GM21526 (cell line): ENCODE measurements around the gene EML6.

Experiments
- ATAC-seq: cut with Tn5 transposase; IDR thresholded peaks from one replicate; pipeline ENCODE4 v1.9.1; 2021; ENCODE audit warnings: moderate library complexity; ENCODE audit not compliant: unreplicated experiment, low FRiP score

Gene EML6

DNA sequence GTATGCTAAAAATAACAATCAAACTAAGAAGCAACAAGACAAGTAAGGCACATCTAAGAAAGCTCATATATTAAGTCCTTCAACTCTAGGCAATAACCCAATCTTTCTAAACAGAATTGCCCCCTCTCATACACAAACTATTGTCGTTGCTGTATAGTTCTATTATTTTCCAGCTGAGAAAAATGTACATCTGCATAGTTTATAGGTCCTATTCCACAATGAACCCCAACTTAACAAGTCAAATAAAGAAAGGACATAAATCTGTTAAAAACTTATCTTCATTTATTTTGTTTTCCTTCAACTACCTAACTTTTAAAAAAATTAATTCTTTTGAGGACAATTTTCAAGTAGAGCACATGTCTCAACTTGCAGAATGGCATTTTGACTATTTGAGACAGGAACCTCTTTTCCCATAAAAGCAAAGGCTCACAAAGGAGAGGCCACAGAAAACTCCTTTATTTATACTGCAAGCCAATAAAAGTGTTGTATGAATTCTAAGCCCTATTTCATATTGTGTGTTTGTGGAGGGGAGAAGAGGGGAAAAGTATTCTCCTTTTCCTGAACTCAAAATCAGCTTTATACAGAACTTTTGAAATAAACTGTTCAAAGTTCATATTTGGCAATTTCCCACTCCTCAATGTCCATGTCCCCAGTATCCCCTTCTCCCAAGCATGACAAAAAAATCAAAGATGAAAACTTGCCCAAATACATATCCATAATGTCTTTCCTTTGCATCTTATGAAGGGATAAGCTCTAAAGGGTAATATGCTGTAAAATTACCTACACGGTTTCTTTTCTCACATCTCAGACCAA, 289.4 kb downstream of the EML6 start:
- ATAC-seq, result no peak

DNA sequence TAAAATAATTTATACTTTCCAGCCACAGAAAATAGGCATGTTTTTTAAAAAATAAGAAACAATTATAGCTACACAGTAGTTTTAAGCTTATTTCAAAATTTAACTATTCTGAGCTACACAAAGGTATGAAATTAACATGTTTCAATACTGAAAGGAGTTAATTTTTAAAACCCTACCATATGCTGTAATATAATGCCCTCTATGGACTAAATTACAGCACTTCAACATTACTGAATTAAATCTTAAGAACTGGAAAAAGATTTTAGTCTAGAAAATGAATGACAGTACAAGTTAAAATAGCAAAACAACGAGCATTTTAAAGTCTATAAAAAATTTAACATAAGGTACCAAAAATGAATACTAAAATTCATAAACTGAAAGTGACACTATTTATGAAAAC, 290.5 kb downstream of the EML6 start:
- no peak for ATAC-seq

DNA sequence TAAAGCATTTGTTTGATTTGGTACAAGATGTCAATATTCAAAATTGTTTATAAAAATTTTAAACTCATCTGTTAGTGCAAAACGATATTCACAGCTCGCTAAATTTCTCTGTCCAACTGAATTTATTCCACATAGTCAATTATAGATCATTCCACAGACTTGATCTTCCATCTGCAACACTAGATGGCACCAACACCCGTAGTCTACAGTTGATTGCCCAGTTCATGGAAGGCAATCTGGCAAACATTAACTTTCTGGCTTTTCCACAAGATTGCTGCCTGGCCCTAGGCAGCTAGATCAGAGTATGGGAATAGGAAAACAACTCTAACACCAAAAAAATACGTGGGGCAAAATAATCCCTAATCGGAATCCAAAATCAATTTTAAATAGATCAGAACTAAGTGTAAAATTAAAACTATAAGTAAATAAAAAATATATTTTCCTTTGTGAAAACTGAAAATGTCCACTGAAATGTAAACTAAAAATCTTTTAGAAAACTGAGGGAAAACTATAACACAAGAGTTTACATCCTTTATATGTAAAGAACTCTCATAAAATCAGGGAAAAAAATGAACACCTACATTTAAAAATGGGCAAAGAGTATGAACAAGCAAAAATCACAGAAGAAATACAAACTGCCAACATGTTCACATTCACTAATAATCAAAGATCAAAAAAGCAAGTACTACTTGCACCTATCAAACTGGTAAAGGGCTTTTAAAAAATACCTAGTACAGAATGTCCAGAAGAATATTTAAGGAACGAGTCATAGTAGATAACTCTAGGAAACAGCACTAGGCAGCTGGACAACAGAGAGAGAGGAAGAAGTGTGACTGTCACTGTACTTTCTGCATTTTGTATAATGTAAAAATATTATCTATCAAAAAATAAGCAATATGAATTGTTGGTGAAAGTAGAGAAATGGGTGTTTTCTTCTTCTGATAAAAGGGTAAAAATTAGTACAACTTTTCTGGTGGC, 291.8 kb downstream of the EML6 start:
- ATAC-seq, result no peak

DNA sequence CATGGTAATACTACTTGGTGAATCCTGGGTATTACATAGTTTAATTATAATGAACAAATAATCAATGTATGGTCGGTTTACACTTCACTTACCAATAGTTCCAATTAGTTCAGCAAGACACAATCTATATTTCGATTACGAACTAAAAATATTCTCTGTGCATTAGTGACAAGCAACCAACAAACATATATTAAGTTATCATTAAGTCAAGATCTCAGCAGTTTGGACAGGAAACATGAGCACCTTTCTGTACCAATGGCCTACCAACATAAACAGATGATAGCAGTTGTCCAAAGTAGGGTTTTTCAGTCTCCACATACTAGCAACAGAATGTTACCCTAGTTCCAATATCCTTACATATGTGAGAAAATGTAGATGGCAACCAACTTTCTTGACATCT, 294.0 kb downstream of the EML6 start:
- no peak for ATAC-seq

DNA sequence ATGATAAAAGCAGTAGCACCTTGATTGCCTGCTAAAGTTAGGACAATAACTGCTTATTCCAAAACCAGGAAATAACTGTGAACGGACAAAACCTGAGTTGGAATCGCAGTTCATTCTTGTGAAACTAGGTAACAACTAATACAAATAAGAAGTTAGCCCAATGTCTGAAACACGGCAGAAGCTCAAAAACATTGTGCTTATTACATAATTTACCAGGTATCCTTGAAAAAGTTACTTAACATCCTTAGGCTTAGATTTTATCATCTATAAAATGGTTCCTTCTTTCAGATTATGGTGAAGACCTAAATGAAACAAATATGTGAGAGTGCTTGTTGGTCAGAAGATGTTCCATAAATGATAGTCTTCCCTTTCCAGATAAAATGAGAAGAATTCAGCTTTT, 294.4 kb downstream of the EML6 start:
- no peak for ATAC-seq

DNA sequence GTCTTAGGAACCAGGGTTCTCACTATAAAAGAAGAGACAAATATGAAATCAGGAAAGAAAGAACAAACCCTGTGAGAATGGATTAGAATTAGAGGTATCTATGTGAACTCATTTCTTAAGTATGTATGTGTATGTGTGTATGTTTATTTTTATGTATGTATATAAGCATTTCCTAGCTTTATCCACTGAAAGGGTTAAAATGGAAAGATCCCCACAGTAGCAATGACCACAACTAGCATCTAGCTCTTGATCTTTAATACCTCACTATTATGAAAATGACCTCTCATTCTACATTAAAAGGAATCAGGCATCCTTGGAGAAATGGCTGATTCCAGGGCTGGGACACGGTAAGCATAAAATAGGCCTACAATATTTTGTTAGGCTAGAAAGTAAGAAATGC, 295.2 kb downstream of the EML6 start:
- ATAC-seq, result no peak

DNA sequence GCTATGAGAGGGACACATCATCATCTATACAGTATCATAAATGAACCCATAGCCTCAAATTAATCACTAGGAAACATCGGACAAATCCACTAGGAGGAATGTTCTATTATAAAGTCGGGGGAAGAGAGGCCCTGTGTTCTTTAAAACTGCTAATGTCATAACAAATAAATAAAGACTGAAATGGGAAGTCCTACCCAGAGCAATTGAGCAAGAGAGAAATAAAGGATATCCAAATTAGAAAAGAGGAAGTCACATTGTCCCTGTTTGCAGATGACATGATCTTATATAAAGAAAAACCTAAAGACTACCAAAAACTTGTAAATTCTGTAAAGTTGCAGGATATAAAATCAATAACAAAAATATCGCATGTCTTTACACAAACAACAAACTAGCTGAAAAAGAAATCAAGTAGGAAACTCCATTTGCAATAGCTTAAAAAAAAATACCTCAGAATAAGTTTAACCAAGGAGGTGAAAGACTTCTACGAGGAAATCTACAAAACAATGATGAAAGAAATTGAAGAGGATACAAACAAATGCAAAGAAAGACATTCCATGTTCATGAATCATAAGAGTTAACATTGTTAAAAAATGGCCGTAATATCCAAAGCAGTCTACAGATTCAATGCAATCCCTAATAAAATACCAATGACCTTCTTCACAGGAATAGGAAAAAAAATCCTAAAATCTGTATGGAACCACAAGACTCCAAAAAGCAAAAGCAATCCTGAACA, 296.2 kb downstream of the EML6 start:
- no peak for ATAC-seq
